ENCODE measurements around the gene SOX9. TPM values are rescaled to one million over a fixed set of nuclear protein-coding genes. Genes with fewer than 3 reads are reported as not detected.

SOX9 gene
- total RNA-seq, 2 donors from 2014 or later: 52.3 to 74.2 TPM

- intact Hi-C loops (cut with DNase I): no loop called here
- TF ChIP-seq CTCF (IDR thresholded peaks at IDR 0.05): no peak
- Histone ChIP-seq H3K9ac (ENCODE audit: low read depth in 2 of 2, low read length in 2 of 2) (no peak overlapping the region), H3K36me3 (no peaks in the 10 kb centered on the region), H3K27me3 (no peaks in the 10 kb centered on the region), H3K4me3 (no peak overlapping the region), H3K27ac (no peak overlapping the region), H3K9me3 (no peaks in the 10 kb centered on the region), H3K4me1 (no peaks in the 10 kb centered on the region)
- no peak for DNase-seq
Observed at GRCh38 chr17:72145562-72145961, 24.7 kb downstream of the SOX9 start.

GRCh38 chr17:72145962-72146361 lies 25.1 kb downstream of the SOX9 start:
- Histone ChIP-seq H3K4me1 (no peaks in the 10 kb centered on the region), H3K9me3 (no peaks in the 10 kb centered on the region), H3K36me3 (no peaks in the 10 kb centered on the region), H3K27me3 (no peaks in the 10 kb centered on the region), H3K9ac (ENCODE audit: low read depth in 2 of 2, low read length in 2 of 2) (no peak overlapping the region), H3K4me3 (no peak overlapping the region), H3K27ac (no peak overlapping the region)
- no peak for DNase-seq
- TF ChIP-seq CTCF (IDR thresholded peaks at IDR 0.05): no peak
- intact Hi-C loops (cut with DNase I): no loop called here

- no peak overlapping the region for H3K27ac ChIP-seq
Observed at GRCh38 chr17:72146371-72146770, 25.6 kb downstream of the SOX9 start.

GRCh38 chr17:72150632-72151460 lies 30.0 kb downstream of the SOX9 start:
- H3K4me1 ChIP-seq: peaks cover 6% of the 10 kb centered on the region
- no peak overlapping the region for H3K4me3 ChIP-seq
- DNase-seq: no peak
- TF ChIP-seq CTCF (IDR thresholded peaks at IDR 0.05): no peak
- H3K27ac ChIP-seq: no peak overlapping the region
- intact Hi-C loops (cut with DNase I): no loop called here
- no peaks in the 10 kb centered on the region for H3K27me3 ChIP-seq
- H3K36me3 ChIP-seq: no peaks in the 10 kb centered on the region
- H3K9me3 ChIP-seq: no peaks in the 10 kb centered on the region
- no peak overlapping the region for H3K9ac ChIP-seq (ENCODE audit: low read depth in 2 of 2, low read length in 2 of 2)

More at GRCh38 chr17:72146371-72146770, 25.6 kb downstream of the SOX9 start:
- no peaks in the 10 kb centered on the region for H3K36me3 ChIP-seq
- no peak for DNase-seq
- H3K4me1 ChIP-seq: peaks cover under 1% of the 10 kb centered on the region
- no peak for TF ChIP-seq CTCF (IDR thresholded peaks at IDR 0.05)
- no peak overlapping the region for H3K4me3 ChIP-seq
- no peak overlapping the region for H3K9ac ChIP-seq (ENCODE audit: low read depth in 2 of 2, low read length in 2 of 2)
- no peaks in the 10 kb centered on the region for H3K9me3 ChIP-seq
- H3K27me3 ChIP-seq: no peaks in the 10 kb centered on the region
- intact Hi-C loops (cut with DNase I): no loop called here

- Histone ChIP-seq H3K4me3 (no peak overlapping the region), H3K27ac (peak overlapping the region; percentile 36), H3K9me3 (no peaks in the 10 kb centered on the region), H3K36me3 (no peaks in the 10 kb centered on the region), H3K27me3 (no peaks in the 10 kb centered on the region), H3K9ac (ENCODE audit: low read depth in 2 of 2, low read length in 2 of 2) (peak overlapping the region in 1 of 2 donors; percentile 21), H3K4me1 (peaks cover 6% of the 10 kb centered on the region)
- DNase-seq: peak; percentile 70
- intact Hi-C loops (cut with DNase I): no loop called here
- no peak for TF ChIP-seq CTCF (IDR thresholded peaks at IDR 0.05)
Observed at GRCh38 chr17:72151565-72152386, 31.0 kb downstream of the SOX9 start.

Data from colonic mucosa (tissue), 4 donors.